SU-DHL-6 (cell line): ENCODE data around the gene DPF1.

ENCODE experiments used
- CTCF ChIP-seq: fragments of 200-600 bp; sonication (generic); IDR thresholded peaks from one replicate; pipeline ENCODE4 v1.5.1; 2017; ENCODE audit warnings: antibody characterized with exemption, mild to moderate bottlenecking, low read length, moderate library complexity; ENCODE audit not compliant: insufficient read depth, poor library complexity, severe bottlenecking
- EZH2phosphoT487 ChIP-seq: fragments of 200-600 bp; sonication (generic), shearing (Covaris generic); conservative IDR thresholded peaks from 2 replicates; pipeline ENCODE4 v1.6.1; 2018; ENCODE audit warnings: mild to moderate bottlenecking, antibody characterized with exemption, low read length, moderate library complexity, mixed read lengths

GRCh38 chr19:38234615-38235014 lies 10.6 kb upstream of the DPF1 start:
- TF ChIP-seq CTCF (no peak), EZH2phosphoT487 (no peak)
